GM13977 (cell line): Measurements from ENCODE around the gene ATAD3B.
"Not testable (repeated sequence)": the region's sequence is repeated elsewhere in the genome, so short reads cannot be mapped to it uniquely, and the experiment has no call there.

Experiments
- DNase-seq: peaks from one replicate; pipeline ENCODE4 v3.0.0; 2012; ENCODE audit warnings: low spot score
- CTCF ChIP-seq: IDR thresholded peaks from 2 replicates; pipeline ENCODE4 v1.5.1; 2012; ENCODE audit warnings: mild to moderate bottlenecking, control low read depth; ENCODE audit not compliant: insufficient read depth; ENCODE audit errors: extremely low read depth, missing control alignments
- in situ Hi-C: fragments of 300-500 bp; cut with MboI; formaldehyde crosslinking; loops from one replicate; pipeline ENCODE4 v1.12.0; 2022; ENCODE audit warnings: low sequenced_read_pairs, low pct_unique_long_range_greater_than_20kb, mixed read lengths, inconsistent platforms; ENCODE audit not compliant: unreplicated experiment

ATAD3B gene

GRCh38 chr1:1452882-1453281 lies 18.7 kb upstream of the ATAD3B start:
- no peak for TF ChIP-seq CTCF
- DNase-seq = no peak

GRCh38 chr1:1454286-1455056 lies 17.1 kb upstream of the ATAD3B start:
- in situ Hi-C loops, DNase-seq: not testable (repeated sequence)

More at GRCh38 chr1:1452882-1453281, 18.7 kb upstream of the ATAD3B start:
- in situ Hi-C loops = no loop called here

- in situ Hi-C loops = no loop called here
- DNase-seq = no peak
- TF ChIP-seq CTCF = no peak
Observed at GRCh38 chr1:1455366-1455884, 16.1 kb upstream of the ATAD3B start.

GRCh38 chr1:1455934-1456333 lies 15.6 kb upstream of the ATAD3B start:
- in situ Hi-C loops, DNase-seq: not testable (repeated sequence)

GRCh38 chr1:1456683-1457255 lies 14.8 kb upstream of the ATAD3B start:
- DNase-seq, in situ Hi-C loops: not testable (repeated sequence)

- DNase-seq, in situ Hi-C loops: not testable (repeated sequence)
Observed at GRCh38 chr1:1459156-1459555, 12.4 kb upstream of the ATAD3B start.

GRCh38 chr1:1459711-1460110 lies 11.9 kb upstream of the ATAD3B start:
- in situ Hi-C loops, DNase-seq: not testable (repeated sequence)

GRCh38 chr1:1460540-1461130 lies 10.9 kb upstream of the ATAD3B start:
- in situ Hi-C loops = no loop called here
- no peak for DNase-seq
- no peak for TF ChIP-seq CTCF

GRCh38 chr1:1461721-1462317 lies 9.7 kb upstream of the ATAD3B start:
- no peak for TF ChIP-seq CTCF
- in situ Hi-C loops = no loop called here
- DNase-seq = no peak
